Stomach (tissue), 4 donors: ENCODE results near the gene ZNF888.

Experiments
- EP300 ChIP-seq: sonication (generic); formaldehyde crosslinking; IDR thresholded peaks from one replicate; pipeline ENCODE4 v1.6.1; 2017; ENCODE audit warnings: antibody characterized with exemption
- POLR2A ChIP-seq, 4 donors: fragments of 450-650 bp; IDR thresholded peaks; one replicate each; pipeline ENCODE4 v1.6.1; 2016; ENCODE audit warnings: antibody characterized with exemption in 4 of 4, control low read depth in 2 of 4, mild to moderate bottlenecking in 1 of 4, moderate library complexity in 1 of 4
- POLR2AphosphoS5 ChIP-seq, 3 donors: sonication (generic); formaldehyde crosslinking; IDR thresholded peaks; one replicate each; pipeline ENCODE4 v1.6.1; 2016; ENCODE audit warnings: antibody characterized with exemption in 3 of 3
- TF ChIP-seq, protein P1 (sequence below), 7 experiments: fragments of 450-650 bp in 4 of 7; fragments of 200-600 bp in 3 of 7; sonication (generic) in 3 of 7; IDR thresholded peaks; one replicate each; pipeline ENCODE4 v1.5.1; 2016 to 2019; ENCODE audit warnings: antibody characterized with exemption in 7 of 7, control low read depth in 2 of 7, mild to moderate bottlenecking in 1 of 7

DNA sequence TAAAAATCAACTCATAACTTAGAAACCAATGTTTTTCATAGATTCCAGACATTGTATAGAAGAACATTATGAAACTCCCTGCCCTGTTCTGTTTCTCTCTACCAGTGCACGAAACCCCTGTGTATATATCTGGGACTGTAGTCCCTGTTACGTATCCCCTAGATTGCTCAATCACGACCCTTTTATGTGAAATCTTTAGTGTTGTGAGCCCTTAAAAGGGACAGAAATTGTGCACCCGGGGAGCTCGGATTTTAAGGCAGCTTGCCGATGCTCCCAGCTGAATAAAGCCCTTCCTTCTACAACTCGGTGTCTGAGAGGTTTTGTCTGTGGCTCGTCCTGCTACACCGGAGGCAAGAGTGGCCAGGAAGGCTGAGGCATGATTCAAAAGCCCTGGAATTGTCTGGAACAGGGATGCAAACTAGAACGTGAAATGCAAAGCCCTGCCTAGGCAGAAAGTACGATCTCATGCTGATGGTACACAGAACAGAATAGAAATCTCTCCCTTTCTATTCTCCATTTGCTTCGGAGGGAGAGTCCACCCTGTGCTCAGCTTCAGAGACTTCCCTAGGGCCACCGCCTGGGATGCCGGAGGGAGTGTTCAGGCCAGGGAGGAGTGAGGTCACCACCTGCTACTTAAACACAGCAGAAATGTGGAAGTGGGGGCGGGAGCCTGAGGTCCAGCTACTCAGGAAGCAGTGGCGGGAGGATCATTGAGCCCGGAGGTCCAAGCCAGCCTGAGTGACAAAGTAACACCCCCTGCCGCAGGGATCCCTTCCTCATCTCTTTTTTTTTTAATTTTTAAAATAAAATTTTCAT, 758 bp upstream of the ZNF888 start:
- TF ChIP-seq, protein P1, sequence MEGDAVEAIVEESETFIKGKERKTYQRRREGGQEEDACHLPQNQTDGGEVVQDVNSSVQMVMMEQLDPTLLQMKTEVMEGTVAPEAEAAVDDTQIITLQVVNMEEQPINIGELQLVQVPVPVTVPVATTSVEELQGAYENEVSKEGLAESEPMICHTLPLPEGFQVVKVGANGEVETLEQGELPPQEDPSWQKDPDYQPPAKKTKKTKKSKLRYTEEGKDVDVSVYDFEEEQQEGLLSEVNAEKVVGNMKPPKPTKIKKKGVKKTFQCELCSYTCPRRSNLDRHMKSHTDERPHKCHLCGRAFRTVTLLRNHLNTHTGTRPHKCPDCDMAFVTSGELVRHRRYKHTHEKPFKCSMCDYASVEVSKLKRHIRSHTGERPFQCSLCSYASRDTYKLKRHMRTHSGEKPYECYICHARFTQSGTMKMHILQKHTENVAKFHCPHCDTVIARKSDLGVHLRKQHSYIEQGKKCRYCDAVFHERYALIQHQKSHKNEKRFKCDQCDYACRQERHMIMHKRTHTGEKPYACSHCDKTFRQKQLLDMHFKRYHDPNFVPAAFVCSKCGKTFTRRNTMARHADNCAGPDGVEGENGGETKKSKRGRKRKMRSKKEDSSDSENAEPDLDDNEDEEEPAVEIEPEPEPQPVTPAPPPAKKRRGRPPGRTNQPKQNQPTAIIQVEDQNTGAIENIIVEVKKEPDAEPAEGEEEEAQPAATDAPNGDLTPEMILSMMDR (IDR thresholded peaks at IDR 0.05): peak in 1 of 7 experiments; percentile 5
- TF ChIP-seq POLR2AphosphoS5 (IDR thresholded peaks at IDR 0.05): no peak
- TF ChIP-seq POLR2A (IDR thresholded peaks at IDR 0.05): peak in 2 of 4 donors; percentile 3 to 13
- TF ChIP-seq EP300: no peak
